ENCODE data around the gene PTOV1.

PTOV1 gene

DNA sequence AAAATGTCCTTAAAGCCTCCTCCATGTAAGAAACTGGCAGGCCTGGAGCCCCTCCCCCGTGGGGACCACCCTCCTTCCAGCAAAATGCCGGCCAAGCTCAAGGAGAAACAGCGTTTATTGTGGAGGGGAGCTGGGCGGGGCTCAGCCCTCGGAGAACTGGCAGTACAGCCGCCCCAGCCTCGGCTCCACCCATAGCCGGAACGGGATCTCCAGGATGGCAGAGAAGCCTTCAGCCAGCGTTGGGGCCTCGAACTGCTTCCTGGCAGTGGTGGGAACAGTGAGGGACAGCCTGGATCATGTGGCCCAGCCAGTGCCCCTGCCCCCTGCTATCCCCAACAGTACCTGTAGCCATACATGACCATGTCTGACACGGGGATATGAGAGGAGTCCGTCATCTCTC is 10.1 kb downstream of the PTOV1 start:
- DNase-seq: no peak

DNA sequence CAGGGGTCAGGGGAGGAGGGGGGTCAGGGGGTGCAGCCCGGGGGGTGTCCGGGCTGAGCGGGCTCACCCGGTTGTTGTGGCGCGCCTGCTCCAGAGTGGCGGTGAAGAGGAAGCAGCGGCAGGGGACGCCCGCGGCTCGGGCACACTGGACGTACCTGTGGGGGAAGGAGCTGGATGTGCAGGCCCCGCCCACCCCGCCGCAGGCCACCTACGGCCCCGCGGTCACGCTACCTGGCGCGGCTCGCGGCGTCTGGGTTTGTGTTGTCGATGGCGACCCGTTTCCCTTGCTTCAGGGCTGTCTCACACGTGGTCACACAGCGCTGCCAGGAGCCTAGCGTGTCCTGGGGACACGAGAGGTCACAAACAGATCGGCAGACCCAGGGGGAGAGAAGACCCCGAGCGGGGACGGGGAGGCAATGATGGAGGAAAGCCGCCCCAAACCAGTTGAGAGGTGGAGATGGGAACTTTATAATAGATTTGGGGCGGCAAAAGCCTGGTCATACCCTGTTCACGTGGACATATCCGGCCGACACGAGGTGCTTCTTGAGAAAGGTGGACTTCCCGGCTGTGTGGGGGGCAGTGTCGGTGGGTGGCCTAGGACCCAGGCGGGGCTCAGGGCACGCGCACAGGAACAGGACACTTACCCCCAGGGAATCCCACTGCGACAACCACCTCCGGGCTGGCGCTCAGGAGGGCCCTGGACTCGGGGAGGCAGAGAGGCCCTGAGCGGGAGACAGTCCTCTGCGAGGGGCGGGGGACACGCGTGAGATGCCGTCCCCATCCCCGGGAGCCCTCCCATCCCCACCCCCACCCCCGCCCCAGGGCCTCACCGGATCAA is 10.8 kb downstream of the PTOV1 start:
- no peak for DNase-seq

DNA sequence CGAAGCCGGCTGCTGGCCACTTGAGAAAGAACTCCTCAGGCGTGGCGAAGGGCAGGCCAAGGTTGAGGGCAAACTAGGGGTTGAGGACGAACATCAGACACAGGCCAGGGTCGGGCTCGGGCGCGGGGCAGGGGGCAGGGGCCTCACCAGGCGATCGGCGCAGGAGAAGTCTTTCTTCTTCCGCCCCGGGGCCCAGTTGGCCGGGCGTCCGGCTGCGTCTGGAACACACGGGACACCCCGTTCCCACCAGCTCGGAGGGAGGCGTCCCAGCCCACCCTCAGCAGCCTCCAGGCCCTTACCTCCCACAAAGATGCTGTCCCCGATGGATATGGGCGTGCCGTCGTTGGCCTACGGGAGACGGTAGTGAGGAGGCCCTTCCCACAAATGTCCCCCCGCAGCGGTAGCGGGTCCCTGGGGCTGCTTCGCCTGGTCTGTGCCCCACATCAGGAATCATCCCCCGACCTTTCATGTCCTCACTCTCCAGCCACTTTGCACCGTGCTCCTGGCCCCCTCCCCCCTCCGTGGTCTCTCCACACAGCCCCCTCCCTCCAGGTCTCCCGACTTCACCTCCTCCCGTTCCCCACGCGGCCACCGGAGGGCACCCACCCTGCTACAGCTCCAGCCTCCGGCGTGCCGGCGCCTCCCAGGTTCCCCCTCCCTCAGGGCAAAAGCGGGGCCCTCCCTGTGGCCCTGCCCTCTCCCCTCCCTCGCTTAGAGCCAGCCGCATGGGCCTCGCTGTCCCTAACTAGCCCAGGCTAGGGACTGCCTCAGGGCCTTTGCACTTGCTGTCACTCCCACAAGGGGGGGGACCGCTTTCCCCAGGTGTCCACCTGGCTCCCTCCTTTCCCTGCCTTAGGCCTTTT is 11.7 kb downstream of the PTOV1 start:
- no peak for DNase-seq

DNA sequence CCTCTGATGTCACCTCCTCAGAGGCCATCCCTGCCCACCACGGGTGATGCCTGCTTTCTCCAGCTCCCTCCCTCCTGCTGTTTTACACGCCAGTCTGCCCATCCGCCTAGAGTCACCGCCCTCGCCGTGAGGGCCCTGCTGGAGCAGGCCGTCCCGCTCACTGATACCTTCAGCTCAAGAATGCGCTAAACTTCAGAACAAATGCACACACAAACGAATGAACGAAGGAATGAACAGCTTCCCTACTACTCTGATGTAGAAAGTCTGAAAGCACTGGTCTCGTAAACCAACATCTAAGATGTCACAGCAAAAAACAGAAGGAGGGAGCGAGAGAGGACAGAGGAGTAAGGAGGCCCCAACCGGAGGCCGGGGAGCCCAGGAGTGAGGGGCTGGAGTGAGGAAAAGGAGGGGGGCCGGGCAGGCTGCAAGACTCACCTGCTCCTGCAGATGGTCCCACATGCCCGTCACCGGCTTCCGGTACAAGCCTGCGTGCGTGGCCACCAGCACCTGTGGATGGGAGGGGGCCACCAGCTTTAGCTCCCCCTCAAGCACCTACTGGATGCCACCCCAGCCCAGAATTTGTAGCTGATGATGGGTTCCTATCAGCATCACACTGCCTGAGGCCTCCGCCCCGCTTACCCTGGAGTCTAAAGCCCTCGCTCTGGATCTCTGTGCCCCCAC is 12.4 kb downstream of the PTOV1 start:
- DNase-seq: no peak

DNA sequence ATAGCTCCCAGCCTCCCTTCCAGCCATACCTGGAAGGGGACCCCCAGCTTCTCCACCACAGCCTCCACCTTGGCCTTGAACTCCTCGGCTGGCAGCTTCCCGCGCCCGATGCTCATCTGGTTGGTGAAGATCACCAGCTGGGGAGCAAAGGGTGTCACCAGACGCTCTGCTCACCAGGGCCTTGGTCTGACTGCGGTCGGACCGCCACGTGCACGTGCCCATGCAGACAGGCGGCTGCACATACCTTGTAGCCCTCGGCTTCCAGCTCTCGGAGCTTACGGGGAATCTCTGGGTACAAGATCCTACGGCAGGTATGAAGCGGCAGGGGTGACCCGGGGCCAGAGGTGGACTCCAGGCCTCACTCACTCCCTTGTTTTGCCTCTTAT is 13.0 kb downstream of the PTOV1 start:
- DNase-seq: no peak

DNA sequence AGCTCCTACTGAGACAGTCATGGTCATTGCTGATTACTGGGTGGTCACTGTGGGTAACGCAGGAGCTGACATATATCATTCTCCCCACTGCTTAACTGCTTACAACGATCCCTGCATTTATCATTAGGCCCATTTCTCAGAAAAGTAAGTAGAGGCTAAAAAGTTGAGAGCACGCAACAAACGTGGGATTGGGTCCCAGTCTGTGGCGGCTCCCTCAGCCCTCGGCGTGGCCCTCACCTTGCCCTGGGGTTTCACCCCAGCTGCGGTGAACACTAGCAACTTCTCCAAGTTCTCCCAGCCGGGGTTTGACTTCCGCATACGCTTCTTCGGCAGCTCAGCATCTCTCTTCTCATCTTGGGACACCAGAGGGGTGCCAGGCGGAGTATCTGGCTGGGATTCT is 13.9 kb downstream of the PTOV1 start:
- DNase-seq: no peak

DNA sequence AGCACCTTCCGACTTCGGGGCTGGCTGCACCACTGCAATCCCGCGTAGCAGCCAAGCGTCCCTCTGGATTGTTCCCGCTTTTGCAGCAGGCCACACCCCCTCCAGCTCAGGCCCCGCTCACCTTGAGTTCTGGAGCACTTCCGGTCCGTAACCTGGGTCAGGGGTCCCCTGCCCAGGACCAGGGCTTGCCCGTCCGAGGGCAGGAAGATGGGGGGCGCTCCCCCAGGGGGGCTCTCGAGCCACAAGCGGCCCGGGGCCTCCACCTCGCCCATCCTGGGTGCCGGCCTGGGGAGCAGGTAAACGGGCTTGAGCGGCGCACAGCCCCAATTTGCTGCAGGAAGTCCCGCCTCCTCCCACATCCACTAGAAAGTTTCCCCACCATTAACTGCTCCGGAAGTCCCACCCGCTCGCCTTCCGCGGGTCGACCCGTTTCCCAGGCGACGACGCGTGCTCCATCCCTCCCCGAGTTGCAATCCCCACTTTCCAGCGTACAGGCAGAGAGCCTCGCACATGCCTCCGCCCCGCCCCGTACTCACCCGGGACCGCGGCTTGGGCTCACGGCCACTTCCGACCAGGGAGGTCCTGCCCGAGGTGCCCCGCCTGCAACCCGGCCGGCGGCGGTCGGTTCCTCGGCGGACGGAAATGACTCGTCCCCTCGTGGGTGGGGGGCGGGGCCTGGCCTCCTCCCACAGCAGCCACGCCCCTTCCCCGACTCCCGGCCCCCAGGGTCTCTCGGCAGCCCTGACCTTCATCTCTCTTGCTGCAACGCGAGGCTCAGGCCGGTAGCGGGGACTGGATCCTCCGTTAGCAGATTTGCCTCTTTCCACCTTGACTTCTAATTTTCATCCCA is 16.2 kb downstream of the PTOV1 start, which contains the start of gene PNKP:
Gene PNKP, minus strand, starts transcription at position 644 of the 850 bp plus-strand sequence. Its CDS starts 372 bp downstream, at position 272.
- peak; percentile 96 for DNase-seq

DNA sequence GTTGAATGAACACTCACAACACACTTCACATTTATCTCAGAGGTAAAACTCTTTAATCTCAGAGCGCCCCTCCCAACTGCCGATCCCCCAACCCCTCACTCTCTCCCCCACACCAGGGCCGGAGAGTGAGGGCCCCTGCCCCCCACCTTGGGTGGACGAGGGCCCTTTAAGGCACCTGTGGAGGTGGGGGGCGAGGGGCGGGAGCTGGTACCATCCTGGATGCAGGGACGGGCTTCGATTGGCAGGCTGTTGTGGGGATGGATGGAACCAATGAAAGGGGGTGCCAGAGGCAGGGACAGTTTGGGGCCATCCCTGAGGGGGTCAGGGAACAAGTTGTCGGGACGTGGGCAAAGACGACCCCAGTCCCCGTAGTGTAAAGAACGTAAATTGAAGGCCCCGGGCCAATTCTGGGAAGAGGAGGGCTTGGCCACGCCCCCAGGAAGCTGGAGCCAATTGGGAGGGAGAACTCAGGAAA is 18.1 kb downstream of the PTOV1 start:
- peak; percentile 70 for DNase-seq

DNA sequence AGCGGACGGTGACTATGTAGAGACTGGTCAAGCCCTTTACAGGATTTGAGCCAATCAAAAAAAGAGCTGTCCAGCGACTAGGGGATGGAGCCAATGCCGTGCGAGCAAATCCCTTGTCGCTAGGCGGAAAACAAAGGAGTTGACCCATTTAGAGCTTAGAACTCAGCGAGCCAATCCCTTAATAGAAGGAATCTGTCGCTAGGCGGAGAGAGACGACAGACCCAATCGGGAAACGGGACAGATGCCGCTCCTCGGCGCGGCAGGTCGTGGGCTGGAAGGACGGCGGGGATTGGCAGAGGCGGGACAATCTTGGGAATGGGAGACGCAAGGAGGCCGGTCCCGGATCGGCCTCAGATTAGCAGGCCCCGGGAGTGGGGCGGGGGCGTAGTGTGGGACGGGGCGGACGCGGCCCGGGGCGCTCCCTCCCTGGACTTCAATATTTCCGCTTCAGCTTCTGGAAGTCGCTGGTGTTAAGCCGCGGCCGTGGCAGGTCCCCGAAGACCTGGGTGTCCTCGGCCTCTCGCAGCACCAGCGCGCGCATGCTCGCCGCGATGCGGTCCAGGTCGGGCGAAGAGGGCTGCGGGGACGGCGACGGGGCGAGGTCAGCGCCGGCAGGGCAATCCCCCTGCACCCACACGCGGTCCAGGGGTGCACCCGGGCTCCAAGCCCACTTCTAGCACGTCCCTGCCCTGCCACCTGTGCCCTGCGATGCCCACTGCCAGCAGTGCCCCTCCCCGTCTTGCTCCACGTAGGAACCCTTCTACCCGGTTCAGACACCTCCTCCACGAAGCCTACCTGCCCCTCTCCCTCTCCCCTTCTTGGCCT is 18.7 kb downstream of the PTOV1 start:
- peak; percentile 99 for DNase-seq

DNA sequence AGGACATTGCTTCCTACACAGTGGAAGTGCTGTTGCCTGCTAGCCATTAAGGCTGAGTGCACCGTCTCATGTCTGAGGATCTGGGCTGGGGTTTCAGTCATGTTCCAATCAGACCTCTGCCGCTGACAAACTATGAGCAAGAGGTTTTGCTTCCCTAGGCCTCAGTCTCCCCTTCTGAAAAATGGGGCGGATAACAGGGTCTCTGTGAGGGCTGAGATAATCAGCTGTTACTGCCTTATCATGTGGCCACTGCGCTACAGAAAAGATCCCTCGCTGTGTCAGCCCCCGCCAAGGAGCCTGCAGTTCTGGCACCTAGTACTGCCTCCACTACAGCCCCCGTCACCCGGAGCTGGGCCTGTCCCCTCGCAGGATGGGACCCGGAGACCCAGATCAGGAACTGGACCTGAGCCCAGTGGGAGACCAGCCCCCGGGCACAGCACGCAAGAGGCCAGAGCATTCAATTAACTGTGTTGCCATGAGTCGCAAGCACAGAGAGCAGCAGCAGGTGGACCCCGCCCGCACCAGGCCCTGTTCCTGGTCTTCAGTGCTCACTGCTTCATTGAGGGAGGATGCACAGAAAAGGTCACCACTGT is 19.4 kb downstream of the PTOV1 start:
- DNase-seq: no peak

DNA sequence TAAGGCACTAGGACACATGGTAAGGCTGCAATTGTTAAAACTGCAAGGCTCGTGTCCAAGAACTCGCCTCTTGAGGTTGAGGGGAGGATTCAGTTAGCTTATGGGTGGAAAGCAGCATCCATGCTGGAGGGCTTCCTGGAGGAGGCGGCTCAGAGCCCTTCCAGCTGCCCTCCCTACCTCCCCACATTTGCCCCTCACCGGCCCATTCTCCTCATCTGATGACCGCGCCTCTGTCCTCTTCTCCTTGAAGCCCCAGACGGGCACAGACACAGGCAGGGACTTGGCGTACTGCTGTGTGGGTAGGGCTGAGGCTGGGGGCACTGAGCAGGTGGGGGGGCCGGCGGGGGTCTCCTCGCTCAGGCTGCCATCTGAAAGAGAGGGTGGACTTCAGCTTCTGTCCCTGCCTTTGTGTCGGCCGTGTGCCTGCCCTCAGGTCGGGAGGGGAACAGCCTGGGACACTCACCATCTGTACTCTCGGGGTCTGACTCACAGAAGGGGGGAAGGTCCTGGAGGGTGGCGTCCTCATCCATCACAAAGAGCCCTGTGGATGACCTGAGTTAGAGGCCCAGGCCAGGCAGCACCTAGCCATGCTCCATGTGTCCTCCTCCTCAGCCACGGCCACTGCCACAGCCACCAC is 20.5 kb downstream of the PTOV1 start:
- no peak for DNase-seq

DNA sequence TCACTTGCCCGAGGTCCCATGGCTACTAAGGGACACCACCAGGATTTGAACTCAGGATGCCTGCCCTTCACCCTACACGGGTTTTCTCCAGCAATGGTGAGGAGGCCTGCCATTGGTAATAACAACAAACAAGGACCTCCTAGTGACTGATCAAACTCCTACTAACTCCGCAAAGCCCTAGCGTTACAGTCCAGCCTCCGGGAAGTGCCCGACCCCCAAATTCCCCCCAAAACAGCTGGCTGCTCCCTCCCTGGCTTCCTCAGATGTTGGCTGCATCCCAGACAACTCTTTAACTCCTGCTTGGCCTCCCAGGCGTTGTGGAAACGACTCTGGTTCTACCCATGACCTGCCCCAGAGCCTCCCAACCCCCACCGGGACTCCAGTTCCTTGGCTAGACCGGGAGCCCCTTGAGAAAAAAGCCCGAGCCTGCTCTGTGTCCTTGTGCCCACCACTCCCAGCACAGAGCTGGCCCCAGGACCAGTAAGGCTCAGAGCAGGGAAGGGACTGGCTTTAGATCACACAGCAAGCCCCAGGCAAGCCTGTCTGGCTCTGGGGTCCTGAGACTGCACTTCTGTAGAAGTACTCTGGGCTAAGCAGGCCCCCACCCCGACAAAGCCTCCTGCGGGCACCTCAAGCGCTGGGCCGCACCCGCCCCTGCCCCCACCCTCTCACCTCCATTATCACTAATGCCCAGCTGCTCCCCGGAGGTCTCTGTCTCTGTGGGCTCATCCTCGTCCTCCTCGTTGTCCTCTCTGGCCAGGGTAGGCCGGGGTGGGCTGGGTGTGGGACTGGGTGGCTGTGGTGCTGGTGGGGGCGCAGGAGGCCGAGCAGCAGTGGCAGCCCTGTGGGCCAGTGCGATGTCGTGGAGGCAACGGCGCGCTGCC is 21.5 kb downstream of the PTOV1 start:
- no peak for DNase-seq

DNA sequence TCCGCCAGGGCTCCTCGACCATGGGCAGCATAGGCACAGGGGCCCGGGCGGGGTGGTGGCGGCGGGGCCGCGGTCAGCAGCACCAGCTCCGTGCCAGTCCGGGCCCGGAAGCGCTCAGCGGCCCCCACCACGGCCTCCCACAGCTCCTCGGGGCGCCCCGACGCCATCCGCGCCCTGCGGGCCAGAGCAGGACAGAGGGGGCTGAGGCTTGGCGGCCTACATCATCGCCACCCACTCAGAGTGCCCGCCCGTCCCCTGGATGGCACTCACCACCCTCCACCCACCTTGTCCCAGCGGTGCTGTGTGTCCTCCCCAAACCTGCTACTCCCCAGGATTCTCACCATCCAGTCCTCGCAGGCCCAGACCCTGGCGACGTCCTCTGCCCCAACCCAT is 22.2 kb downstream of the PTOV1 start:
- DNase-seq: no peak

DNA sequence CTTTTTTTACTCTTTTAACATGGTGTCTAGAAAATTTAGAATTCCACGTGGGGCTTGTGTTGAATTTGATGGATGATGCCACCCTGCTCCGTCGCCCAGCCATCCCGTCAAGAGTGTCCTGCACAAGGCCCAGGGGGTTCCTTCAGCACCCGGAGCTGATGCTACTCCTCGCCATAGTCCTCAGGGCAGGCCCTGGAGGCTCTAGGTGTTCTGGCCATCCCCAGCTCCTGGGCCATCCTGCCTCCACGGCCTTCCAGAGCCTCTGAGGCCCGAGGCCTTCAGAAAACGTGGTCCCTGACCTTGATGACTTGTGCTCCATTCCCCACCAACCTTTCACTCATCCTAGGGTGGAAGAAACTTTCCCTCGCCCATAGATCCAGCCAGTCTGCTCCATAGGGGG is 22.9 kb downstream of the PTOV1 start:
- no peak for DNase-seq

DNA sequence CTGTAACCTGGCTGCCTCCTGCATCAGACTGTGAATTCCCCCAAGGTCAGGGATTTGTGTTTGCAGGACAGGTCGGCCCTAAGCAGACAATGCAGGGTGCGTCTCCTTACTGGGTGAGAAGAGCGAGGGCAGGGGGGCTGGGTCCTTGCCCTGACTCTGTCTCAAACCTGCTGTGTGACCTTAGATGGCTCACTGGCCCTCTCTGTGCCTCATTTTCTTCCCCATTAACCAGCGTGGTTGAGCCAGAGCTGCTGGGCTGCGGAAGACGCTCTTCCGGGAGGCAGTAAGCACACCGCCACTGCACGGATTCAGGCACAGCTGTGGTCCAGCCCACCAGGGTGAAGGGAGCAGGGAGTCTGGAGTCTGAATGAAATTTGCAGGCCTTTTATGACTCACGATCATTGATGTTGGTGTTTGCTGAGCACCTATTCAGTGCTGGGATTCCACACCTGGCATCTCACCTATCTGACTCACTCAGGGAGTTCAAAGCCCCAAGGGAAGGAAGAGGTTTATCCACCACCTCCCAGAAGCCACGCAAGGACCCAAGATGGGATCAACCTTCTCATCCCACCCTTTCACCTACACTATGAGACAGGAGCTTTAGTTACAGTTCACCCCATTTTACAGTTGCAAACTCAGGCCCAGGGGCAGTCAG is 23.7 kb downstream of the PTOV1 start:
- no peak for DNase-seq

DNA sequence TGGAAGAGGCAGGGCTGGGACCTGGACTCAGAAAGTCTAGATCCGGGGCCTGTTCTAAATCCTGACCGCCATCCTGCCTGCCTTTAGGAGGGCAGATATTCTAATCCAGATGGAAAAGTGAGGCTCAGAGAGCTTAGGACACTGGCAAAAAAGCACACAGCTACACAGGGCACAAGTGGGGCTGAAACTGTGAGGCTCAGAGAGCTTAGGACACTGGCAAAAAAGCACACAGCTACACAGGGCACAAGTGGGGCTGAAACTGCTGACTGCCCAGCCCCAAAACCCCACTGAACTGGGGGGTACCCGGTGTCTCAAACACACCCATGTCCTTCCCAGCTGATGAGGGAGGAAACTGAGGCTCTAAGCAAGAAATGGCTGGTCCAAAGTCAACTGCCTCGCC is 24.2 kb downstream of the PTOV1 start:
- DNase-seq: no peak

DNA sequence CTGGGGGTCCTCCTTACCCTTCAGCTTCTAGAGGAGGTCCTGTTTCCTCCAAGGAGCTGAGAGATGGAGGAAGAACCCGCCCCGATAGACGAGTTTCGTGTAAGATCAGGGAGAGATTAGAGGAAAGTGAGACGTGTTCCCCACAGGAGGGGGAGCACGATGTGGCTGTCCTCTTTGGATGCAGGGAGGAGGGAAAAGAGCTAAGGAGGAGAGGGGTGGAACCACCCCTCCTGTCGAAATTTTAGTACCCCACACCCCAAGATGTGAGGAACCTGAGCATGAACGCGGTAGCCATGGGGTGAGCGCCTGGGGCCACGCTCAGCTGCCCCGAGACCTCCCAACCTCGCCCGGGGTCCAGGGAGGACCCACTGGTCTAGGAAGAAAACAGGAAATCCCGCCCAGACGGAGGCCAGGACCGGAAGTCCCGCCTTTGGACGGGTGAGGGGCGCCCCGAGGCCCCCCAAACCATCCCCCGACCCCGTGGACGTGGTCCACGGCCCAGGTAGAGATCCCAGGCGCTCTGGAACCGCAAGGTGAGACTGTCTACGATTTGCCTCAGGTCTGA is 25.0 kb downstream of the PTOV1 start:
- DNase-seq: no peak

DNA sequence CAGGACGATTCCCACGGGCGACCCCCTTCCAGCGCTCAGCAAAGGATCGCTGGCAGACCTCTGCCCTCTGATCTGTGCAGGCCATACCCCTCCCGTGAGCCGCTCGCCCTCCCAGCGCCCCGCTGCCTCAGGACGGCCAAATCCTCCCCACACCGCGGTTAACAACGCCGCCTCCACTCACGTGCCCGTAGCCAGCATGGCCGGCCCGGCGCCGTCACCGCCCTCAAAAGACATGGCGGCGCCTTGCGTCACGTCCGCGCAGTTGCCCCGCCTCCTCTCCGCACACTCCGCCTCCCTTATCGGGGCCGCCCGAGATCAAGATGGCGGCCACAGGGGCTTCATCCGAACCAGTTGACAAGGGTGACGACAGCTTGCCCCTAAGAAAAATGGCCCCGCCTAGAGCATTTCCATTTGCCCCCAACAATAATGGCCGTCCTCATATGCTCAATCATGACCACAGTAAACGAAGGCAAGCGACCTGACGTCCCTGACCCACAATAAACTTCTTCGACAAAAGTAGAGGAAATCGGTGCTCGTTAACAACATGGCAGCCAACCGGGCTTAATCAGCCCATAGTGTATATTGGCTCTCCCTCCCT is 25.6 kb downstream of the PTOV1 start:
- DNase-seq: peak; percentile 98
